Measurements from ENCODE around the gene PRICKLE2. TPM values are rescaled to one million over a fixed set of nuclear protein-coding genes. Genes with fewer than 3 reads are reported as not detected.

PRICKLE2 gene
- polyA plus RNA-seq, 2 of the 4 experiments (the other 2 are of a cell fraction) = 5.3 to 6.3 TPM

- H3K4me3 ChIP-seq = no peak overlapping the region
- ATAC-seq (no peak), FAIRE-seq (no peak), DNase-seq (ENCODE audit: low read depth in 1 of 2, low spot score in 1 of 2) (no peak)
- TF ChIP-seq POLR2AphosphoS2 (conservative IDR thresholded peaks at IDR 0.05; ENCODE audit: low read length) (no peak), RFX5 (IDR thresholded peaks at IDR 0.05) (no peak), E2F6 (IDR thresholded peaks at IDR 0.05; ENCODE audit: borderline replicate concordance, low read depth) (no peak), GATA3 (IDR thresholded peaks at IDR 0.05; ENCODE audit: borderline replicate concordance) (no peak), HMGXB4 (CRISPR knock-in tag; IDR thresholded peaks at IDR 0.05; ENCODE audit: borderline replicate concordance) (no peak), NR3C1 (IDR thresholded peaks at IDR 0.05) (no peak), CBX2 (IDR thresholded peaks at IDR 0.05; ENCODE audit: borderline replicate concordance, low read depth) (no peak)
- H3K9me3 ChIP-seq = no peaks in the 10 kb centered on the region
- peaks cover 53% of the 10 kb centered on the region for H3K4me1 ChIP-seq
- 83% methylated on average over 8 of the region's 9 CpGs for WGBS (ENCODE audit: missing lambda C conversion rate)
- CTCF ChIA-PET = interaction anchor here (1.1 to 2.1 kb wide), 4 partner anchors 14 to 129 kb away, joined by 3 to 10 read pairs (median 3); no protein-coding TSS in a partner anchor
- POLR2A ChIA-PET = no interaction called here
- peak overlapping the region; percentile 75 for H3K4me2 ChIP-seq
- H3K27ac ChIP-seq = peak overlapping the region; percentile 85 to 92
Observed at GRCh38 chr3:64152676-64153466, 72.4 kb downstream of the PRICKLE2 start.

- H3K9me3 ChIP-seq = no peaks in the 10 kb centered on the region
- peaks cover 46% of the 10 kb centered on the region for H3K4me1 ChIP-seq
- 42% methylated on average over 2 of the region's 2 CpGs for WGBS (ENCODE audit: missing lambda C conversion rate)
- DNase-seq (ENCODE audit: low read depth in 1 of 2, low spot score in 1 of 2) (peak; percentile 7 to 62), FAIRE-seq (no peak), ATAC-seq (peak; percentile 27 to 63; a peak in 5 of 6 replicates)
- H3K4me2 ChIP-seq = peak overlapping the region; percentile 75
- H3K27ac ChIP-seq = peak overlapping the region; percentile 85 to 92
- H3K4me3 ChIP-seq = no peak overlapping the region
- CTCF ChIA-PET = interaction anchor here (0.8 to 1.4 kb wide), 5 partner anchors 14 to 332 kb away, joined by 3 read pairs; no protein-coding TSS in a partner anchor
- POLR2A ChIA-PET = no interaction called here
- no peak for TF ChIP-seq TFCP2L1 (CRISPR knock-in tag; IDR thresholded peaks at IDR 0.05)
- peak; percentile 24; the same call in 1 of the 2 replicates for TF ChIP-seq JUNB (IDR thresholded peaks at IDR 0.05)
- no peak for TF ChIP-seq FOXS1 (CRISPR knock-in tag; IDR thresholded peaks at IDR 0.05)
- TF ChIP-seq TP53 (CRISPR knock-in tag; IDR thresholded peaks at IDR 0.05) = no peak
- TF ChIP-seq CEBPB (IDR thresholded peaks at IDR 0.05) = peak; percentile 84 to 86
- TF ChIP-seq ELK1 (IDR thresholded peaks at IDR 0.05; ENCODE audit: low read depth, low read length) = no peak
- TF ChIP-seq EP300 (IDR thresholded peaks at IDR 0.05) = no peak
- no peak for TF ChIP-seq POLR2AphosphoS2 (conservative IDR thresholded peaks at IDR 0.05; ENCODE audit: low read length)
- TF ChIP-seq ZSCAN20 (CRISPR knock-in tag; IDR thresholded peaks at IDR 0.05) = no peak
- TF ChIP-seq JUN (IDR thresholded peaks at IDR 0.05) = no peak
- no peak for TF ChIP-seq MAX (IDR thresholded peaks at IDR 0.05)
Observed at GRCh38 chr3:64152086-64152485, 73.2 kb downstream of the PRICKLE2 start.

- no peaks in the 10 kb centered on the region for H3K9me3 ChIP-seq
- H3K27ac ChIP-seq = peak overlapping the region; percentile 85 to 92
- peak overlapping the region; percentile 75 for H3K4me2 ChIP-seq
- ChIA-PET POLR2A (no interaction called here), CTCF (interaction anchor here (0.8 to 1.4 kb wide), 5 partner anchors 15 to 333 kb away, joined by 3 read pairs; no protein-coding TSS in a partner anchor)
- 68% methylated on average over 5 of the region's 5 CpGs for WGBS (ENCODE audit: missing lambda C conversion rate)
- FAIRE-seq (no peak), DNase-seq (ENCODE audit: low read depth in 1 of 2, low spot score in 1 of 2) (no peak), ATAC-seq (peak; percentile 12 to 30; a peak in 3 of 6 replicates)
- TF ChIP-seq MAZ (IDR thresholded peaks at IDR 0.05; ENCODE audit: borderline replicate concordance, low read depth, low read length) (no peak), KDM1A (IDR thresholded peaks at IDR 0.05; ENCODE audit: low read depth) (no peak), REST (IDR thresholded peaks at IDR 0.05) (no peak), MYC (IDR thresholded peaks at IDR 0.05; ENCODE audit: borderline replicate concordance, low read length) (no peak), FOSL2 (IDR thresholded peaks at IDR 0.05) (no peak), FOSL2 (CRISPR knock-in tag; IDR thresholded peaks at IDR 0.05) (no peak), HOXB13 (CRISPR knock-in tag; IDR thresholded peaks at IDR 0.05; ENCODE audit: low read depth) (0 out of 2 replicates have a peak, but pooled peaks have one; percentile 22), PHF8 (IDR thresholded peaks at IDR 0.05; ENCODE audit: borderline replicate concordance, low read depth) (no peak)
- H3K4me3 ChIP-seq = peak overlapping the region; percentile 10; the same call in 1 of the 3 replicates
- peaks cover 46% of the 10 kb centered on the region for H3K4me1 ChIP-seq
Observed at GRCh38 chr3:64151342-64151871, 73.9 kb downstream of the PRICKLE2 start.
